Nephron (organoid): ENCODE data around the gene WDR27.

Source experiments
- H3K27ac Mint-ChIP-seq, 3 experiments: 2 replicates each; pipeline ENCODE4 v1.8.0; 2020; ENCODE audit warnings: mixed read lengths in 3 of 3, mild to moderate bottlenecking in 2 of 3, moderate library complexity in 1 of 3
- H3K27me3 Mint-ChIP-seq: 2 replicates; pipeline ENCODE4 v1.8.0; 2021; ENCODE audit warnings: low read depth, mild to moderate bottlenecking, moderate library complexity, mixed read lengths
- H3K36me3 Mint-ChIP-seq: 2 replicates; pipeline ENCODE4 v1.8.0; 2020; ENCODE audit warnings: low read depth, mixed read lengths
- H3K4me1 Mint-ChIP-seq: 2 replicates; pipeline ENCODE4 v1.8.0; 2020; ENCODE audit warnings: mixed read lengths
- H3K4me3 Mint-ChIP-seq, 3 experiments: 2 replicates each; pipeline ENCODE4 v1.8.0; 2020; ENCODE audit warnings: mild to moderate bottlenecking in 3 of 3, mixed read lengths in 3 of 3, moderate library complexity in 2 of 3
- H3K9me3 Mint-ChIP-seq: 2 replicates; pipeline ENCODE4 v1.8.0; 2020; ENCODE audit warnings: mixed read lengths
- TF ChIP-seq, protein P1 (sequence below), 3 experiments: fragments of 200-600 bp; sonication (generic); IDR thresholded peaks; one replicate each; pipeline ENCODE4 v1.5.0; 2021; ENCODE audit warnings: antibody characterized with exemption in 3 of 3; ENCODE audit not compliant: unreplicated experiment in 3 of 3

The WDR27 gene

DNA sequence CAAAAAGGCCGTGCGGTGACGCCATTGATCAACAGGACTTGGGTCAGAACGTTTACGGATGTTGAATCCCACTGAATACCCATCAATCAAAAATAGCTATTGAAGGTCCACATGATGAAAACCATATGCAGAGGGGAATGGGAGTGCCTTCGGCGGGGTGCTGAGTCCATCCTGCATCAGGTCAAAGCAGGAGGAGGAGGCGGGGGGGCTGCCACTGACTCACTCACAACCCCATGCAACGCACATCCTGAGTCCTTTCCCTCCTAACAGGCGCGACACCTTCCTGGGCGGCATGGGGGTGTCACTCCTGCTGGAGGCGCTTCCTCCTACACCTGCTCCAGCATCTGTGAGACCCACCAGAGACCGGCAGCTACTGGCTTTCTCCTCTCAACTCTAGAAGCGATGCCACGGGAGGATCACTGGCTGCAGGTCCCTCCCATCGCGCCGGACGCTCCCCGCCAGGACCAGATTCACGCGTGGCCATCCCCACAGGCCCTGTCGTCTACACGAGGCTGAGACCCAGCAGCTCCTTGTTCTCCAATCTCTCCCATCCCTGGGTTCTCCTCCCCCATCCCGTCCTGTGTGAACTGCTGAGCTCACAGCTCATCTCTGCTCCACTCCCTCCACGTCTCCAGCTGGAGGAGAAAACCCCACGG is 277.6 kb downstream of the WDR27 start:
- Mint-ChIP-seq H3K9me3 (peaks cover 12% of the 10 kb centered on the region), H3K4me3 (peak overlapping the region in 2 of 3 experiments; percentile 17 to 19), H3K27me3 (peaks cover 14% of the 10 kb centered on the region), H3K27ac (peak overlapping the region; percentile 45 to 91 (median 77)), H3K4me1 (peaks cover 37% of the 10 kb centered on the region), H3K36me3 (peaks cover 12% of the 10 kb centered on the region)
- TF ChIP-seq, protein P1, sequence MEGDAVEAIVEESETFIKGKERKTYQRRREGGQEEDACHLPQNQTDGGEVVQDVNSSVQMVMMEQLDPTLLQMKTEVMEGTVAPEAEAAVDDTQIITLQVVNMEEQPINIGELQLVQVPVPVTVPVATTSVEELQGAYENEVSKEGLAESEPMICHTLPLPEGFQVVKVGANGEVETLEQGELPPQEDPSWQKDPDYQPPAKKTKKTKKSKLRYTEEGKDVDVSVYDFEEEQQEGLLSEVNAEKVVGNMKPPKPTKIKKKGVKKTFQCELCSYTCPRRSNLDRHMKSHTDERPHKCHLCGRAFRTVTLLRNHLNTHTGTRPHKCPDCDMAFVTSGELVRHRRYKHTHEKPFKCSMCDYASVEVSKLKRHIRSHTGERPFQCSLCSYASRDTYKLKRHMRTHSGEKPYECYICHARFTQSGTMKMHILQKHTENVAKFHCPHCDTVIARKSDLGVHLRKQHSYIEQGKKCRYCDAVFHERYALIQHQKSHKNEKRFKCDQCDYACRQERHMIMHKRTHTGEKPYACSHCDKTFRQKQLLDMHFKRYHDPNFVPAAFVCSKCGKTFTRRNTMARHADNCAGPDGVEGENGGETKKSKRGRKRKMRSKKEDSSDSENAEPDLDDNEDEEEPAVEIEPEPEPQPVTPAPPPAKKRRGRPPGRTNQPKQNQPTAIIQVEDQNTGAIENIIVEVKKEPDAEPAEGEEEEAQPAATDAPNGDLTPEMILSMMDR (IDR thresholded peaks at IDR 0.05; ENCODE audit: unreplicated experiment in 3 of 3): no peak

DNA sequence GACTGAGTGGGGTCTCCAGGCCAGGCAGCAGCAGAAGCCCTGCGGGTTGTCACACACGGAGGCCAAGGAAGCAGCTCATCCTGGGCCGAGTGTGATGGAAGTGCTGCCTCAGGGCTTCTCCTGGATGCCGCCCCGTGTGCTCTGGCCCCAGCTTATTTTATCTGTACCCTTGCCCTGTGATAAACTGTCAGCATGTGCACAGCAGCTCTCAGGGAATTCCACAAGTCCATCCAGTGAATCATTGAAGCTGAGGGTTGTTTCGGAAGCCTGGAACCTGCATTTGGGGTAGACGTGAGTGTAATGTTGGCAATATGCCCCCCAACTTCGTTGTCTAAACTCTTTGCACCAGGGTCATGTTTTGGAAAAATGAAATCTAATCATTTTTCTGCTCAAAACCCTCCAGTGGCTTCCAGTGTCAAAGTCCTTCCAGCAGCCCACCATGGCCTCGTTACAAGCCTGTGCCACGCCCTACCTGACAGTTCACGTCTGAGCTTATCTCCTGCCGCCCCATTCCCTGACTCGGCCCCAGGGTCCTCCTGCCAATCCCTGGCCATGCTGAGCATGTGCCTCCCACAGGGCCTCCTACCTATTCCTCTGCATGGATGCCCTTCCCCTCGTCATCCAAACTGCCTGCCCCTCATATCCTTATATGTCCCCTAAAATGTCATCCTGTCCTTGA is 280.1 kb downstream of the WDR27 start:
- TF ChIP-seq, protein P1 (IDR thresholded peaks at IDR 0.05; ENCODE audit: unreplicated experiment in 3 of 3): no peak
- H3K27ac Mint-ChIP-seq: peak overlapping the region in 2 of 3 experiments; percentile 57 to 80
- peaks cover 8% of the 10 kb centered on the region for H3K36me3 Mint-ChIP-seq
- peaks cover 21% of the 10 kb centered on the region for H3K4me1 Mint-ChIP-seq
- peaks cover 14% of the 10 kb centered on the region for H3K27me3 Mint-ChIP-seq
- peaks cover 19% of the 10 kb centered on the region for H3K9me3 Mint-ChIP-seq
- H3K4me3 Mint-ChIP-seq: no peak overlapping the region

DNA sequence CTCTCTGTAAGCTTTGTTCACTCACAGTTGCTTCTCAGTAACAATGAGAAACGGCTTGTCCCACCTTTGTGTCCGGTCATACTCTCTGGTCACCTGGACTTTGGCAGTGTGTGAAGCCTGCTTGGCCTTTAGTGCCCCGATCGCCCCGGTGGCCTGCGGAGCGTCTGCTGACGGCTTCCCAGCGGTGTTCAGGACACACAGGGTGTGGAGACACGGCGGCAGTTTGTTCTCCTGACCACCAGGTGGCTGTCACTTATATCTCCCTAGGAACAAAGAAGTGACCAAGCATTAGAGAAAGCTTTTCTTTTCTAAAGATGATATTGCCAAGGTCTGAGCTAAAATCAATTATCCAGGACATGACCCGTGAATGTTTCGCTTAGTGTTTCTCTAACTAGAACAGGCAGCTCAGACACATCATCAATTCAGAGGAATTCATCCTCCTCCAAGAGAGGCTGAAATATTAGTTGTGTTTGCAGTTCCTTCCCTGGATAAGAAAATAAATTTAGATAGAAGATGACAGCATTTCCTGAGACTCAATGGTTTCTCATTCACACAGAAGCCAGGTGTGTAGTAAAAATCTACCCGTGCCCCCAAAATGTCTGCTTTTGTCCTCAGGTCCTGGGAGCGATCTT is 280.8 kb downstream of the WDR27 start:
- H3K4me3 Mint-ChIP-seq: peak overlapping the region in 2 of 3 experiments; percentile 5 to 28
- peaks cover 22% of the 10 kb centered on the region for H3K9me3 Mint-ChIP-seq
- TF ChIP-seq, protein P1 (IDR thresholded peaks at IDR 0.05; ENCODE audit: unreplicated experiment in 3 of 3): peak; percentile 50 to 72 (median 68)
- peaks cover 16% of the 10 kb centered on the region for H3K4me1 Mint-ChIP-seq
- peak overlapping the region; percentile 57 to 80 (median 64) for H3K27ac Mint-ChIP-seq
- peaks cover 8% of the 10 kb centered on the region for H3K36me3 Mint-ChIP-seq
- H3K27me3 Mint-ChIP-seq: peaks cover 14% of the 10 kb centered on the region

DNA sequence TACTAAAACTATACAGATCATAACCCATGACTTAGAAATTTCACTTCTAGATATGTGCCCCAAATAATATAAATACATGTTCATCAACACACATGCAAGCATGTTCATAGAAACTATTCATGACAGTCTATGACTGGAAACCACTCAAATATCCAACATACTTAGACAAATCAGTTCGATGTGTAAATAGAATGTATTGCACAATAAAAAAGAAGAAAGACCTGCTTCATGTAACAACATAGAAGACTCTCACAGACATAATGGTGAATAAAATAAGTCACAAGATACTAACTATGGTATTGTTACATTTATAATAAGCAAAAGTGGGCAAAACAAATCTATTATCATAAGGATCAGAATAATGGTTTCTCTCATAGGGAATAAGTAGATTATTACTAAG is 284.7 kb downstream of the WDR27 start:
- Mint-ChIP-seq H3K4me1 (peaks cover 10% of the 10 kb centered on the region), H3K27ac (no peak overlapping the region), H3K27me3 (peaks cover 8% of the 10 kb centered on the region), H3K36me3 (peaks cover 14% of the 10 kb centered on the region), H3K4me3 (no peak overlapping the region), H3K9me3 (peaks cover 46% of the 10 kb centered on the region)
- TF ChIP-seq, protein P1 (IDR thresholded peaks at IDR 0.05; ENCODE audit: unreplicated experiment in 3 of 3): no peak

DNA sequence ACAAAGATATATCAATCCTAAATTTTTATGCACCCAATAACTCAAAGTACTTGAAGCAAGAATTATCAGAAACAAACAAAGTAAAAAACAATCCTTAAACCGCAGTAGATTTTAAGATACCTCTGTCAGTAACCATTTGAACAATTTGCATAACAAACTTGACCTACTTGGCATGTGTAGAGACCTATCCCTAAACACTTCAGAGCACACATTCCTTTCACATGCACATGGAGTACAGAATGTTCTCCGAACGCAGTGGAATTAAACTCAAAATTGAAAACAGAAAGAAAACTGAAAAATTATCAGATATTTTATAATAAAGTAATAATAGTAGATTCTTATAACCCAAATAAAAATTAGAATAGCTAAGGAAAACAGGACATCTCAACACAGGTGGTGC is 285.6 kb downstream of the WDR27 start:
- no peak overlapping the region for H3K4me3 Mint-ChIP-seq
- H3K27me3 Mint-ChIP-seq: peaks cover 8% of the 10 kb centered on the region
- peaks cover 14% of the 10 kb centered on the region for H3K36me3 Mint-ChIP-seq
- TF ChIP-seq, protein P1 (IDR thresholded peaks at IDR 0.05; ENCODE audit: unreplicated experiment in 3 of 3): no peak
- H3K4me1 Mint-ChIP-seq: peaks cover 6% of the 10 kb centered on the region
- peaks cover 50% of the 10 kb centered on the region for H3K9me3 Mint-ChIP-seq
- no peak overlapping the region for H3K27ac Mint-ChIP-seq
